Chondrocyte (in vitro differentiated cells): ENCODE results near the gene IKZF3. TPM values are rescaled to one million over a fixed set of nuclear protein-coding genes. Genes with fewer than 3 reads are reported as not detected.

Source experiments
- DNase-seq: peaks from one replicate; pipeline ENCODE4 v3.0.0; 2021; ENCODE audit warnings: mixed read lengths, low spot score
- H3K27ac Mint-ChIP-seq: one replicate; pipeline ENCODE4 v1.8.0; 2021; ENCODE audit warnings: mild to moderate bottlenecking, moderate library complexity, mixed read lengths; ENCODE audit not compliant: unreplicated experiment
- H3K27me3 Mint-ChIP-seq: 2 replicates; pipeline ENCODE4 v1.8.0; 2021; ENCODE audit warnings: low read depth, mixed read lengths
- H3K36me3 Mint-ChIP-seq: 2 replicates; pipeline ENCODE4 v1.8.0; 2021; ENCODE audit warnings: low read depth, mixed read lengths
- H3K4me1 Mint-ChIP-seq: 2 replicates; pipeline ENCODE4 v1.8.0; 2021; ENCODE audit warnings: low read depth, mild to moderate bottlenecking, mixed read lengths
- H3K4me3 Mint-ChIP-seq: one replicate; pipeline ENCODE4 v1.8.0; 2021; ENCODE audit warnings: mild to moderate bottlenecking, moderate library complexity, mixed read lengths; ENCODE audit not compliant: unreplicated experiment
- H3K9me3 Mint-ChIP-seq: 2 replicates; pipeline ENCODE4 v1.8.0; 2021; ENCODE audit warnings: low read depth, mixed read lengths
- total RNA-seq: library from RNA; stranded (reverse); gene quantifications from 3 replicates; pipeline ENCODE4 v1.2.1, GENCODE V29; 2021
- TF ChIP-seq, protein P1 (sequence below): fragments of 200-600 bp; sonication (generic); IDR thresholded peaks from 2 replicates; pipeline ENCODE4 v1.5.0; 2021; ENCODE audit warnings: antibody characterized with exemption, mild to moderate bottlenecking, moderate library complexity

Gene IKZF3
- total RNA-seq, 1 donor from 2014 or later: not detected

GRCh38 chr17:39814497-39814896 lies 49.6 kb downstream of the IKZF3 start:
- H3K9me3 Mint-ChIP-seq: no peaks in the 10 kb centered on the region
- TF ChIP-seq, protein P1, sequence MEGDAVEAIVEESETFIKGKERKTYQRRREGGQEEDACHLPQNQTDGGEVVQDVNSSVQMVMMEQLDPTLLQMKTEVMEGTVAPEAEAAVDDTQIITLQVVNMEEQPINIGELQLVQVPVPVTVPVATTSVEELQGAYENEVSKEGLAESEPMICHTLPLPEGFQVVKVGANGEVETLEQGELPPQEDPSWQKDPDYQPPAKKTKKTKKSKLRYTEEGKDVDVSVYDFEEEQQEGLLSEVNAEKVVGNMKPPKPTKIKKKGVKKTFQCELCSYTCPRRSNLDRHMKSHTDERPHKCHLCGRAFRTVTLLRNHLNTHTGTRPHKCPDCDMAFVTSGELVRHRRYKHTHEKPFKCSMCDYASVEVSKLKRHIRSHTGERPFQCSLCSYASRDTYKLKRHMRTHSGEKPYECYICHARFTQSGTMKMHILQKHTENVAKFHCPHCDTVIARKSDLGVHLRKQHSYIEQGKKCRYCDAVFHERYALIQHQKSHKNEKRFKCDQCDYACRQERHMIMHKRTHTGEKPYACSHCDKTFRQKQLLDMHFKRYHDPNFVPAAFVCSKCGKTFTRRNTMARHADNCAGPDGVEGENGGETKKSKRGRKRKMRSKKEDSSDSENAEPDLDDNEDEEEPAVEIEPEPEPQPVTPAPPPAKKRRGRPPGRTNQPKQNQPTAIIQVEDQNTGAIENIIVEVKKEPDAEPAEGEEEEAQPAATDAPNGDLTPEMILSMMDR: no peak
- no peak for DNase-seq
- no peak overlapping the region for H3K27ac Mint-ChIP-seq
- no peak overlapping the region for H3K4me3 Mint-ChIP-seq
- peaks cover 3% of the 10 kb centered on the region for H3K36me3 Mint-ChIP-seq
- peaks cover 3% of the 10 kb centered on the region for H3K4me1 Mint-ChIP-seq
- H3K27me3 Mint-ChIP-seq: peaks cover 33% of the 10 kb centered on the region

GRCh38 chr17:39813631-39814030 lies 50.5 kb downstream of the IKZF3 start:
- TF ChIP-seq, protein P1: no peak
- Mint-ChIP-seq H3K9me3 (no peaks in the 10 kb centered on the region), H3K4me3 (no peak overlapping the region), H3K4me1 (no peaks in the 10 kb centered on the region), H3K27me3 (peaks cover 40% of the 10 kb centered on the region), H3K36me3 (peaks cover 3% of the 10 kb centered on the region), H3K27ac (no peak overlapping the region)
- no peak for DNase-seq

- no peak for DNase-seq
- TF ChIP-seq, protein P1: no peak
- H3K27me3 Mint-ChIP-seq: peaks cover 47% of the 10 kb centered on the region
- peaks cover 3% of the 10 kb centered on the region for H3K36me3 Mint-ChIP-seq
- H3K4me3 Mint-ChIP-seq: no peak overlapping the region
- no peaks in the 10 kb centered on the region for H3K4me1 Mint-ChIP-seq
- no peak overlapping the region for H3K27ac Mint-ChIP-seq
- H3K9me3 Mint-ChIP-seq: no peaks in the 10 kb centered on the region
Observed at GRCh38 chr17:39812466-39812865, 51.6 kb downstream of the IKZF3 start.

GRCh38 chr17:39810939-39811728 lies 53.0 kb downstream of the IKZF3 start:
- H3K4me1 Mint-ChIP-seq: no peaks in the 10 kb centered on the region

GRCh38 chr17:39809221-39809620 lies 54.9 kb downstream of the IKZF3 start:
- Mint-ChIP-seq H3K4me3 (no peak overlapping the region), H3K4me1 (no peaks in the 10 kb centered on the region), H3K27ac (no peak overlapping the region), H3K27me3 (peaks cover 67% of the 10 kb centered on the region), H3K36me3 (peaks cover 3% of the 10 kb centered on the region), H3K9me3 (no peaks in the 10 kb centered on the region)
- TF ChIP-seq, protein P1: no peak
- no peak for DNase-seq

More at GRCh38 chr17:39810939-39811728, 53.0 kb downstream of the IKZF3 start:
- H3K36me3 Mint-ChIP-seq: peaks cover 3% of the 10 kb centered on the region
- H3K27me3 Mint-ChIP-seq: peaks cover 56% of the 10 kb centered on the region
- TF ChIP-seq, protein P1: no peak
- peak overlapping the region; percentile 57 for H3K27ac Mint-ChIP-seq
- H3K9me3 Mint-ChIP-seq: no peaks in the 10 kb centered on the region
- DNase-seq: no peak
- H3K4me3 Mint-ChIP-seq: no peak overlapping the region
